Ovary (tissue), 9 donors: Measurements from ENCODE around the gene DHX9. TPM values are rescaled to one million over a fixed set of nuclear protein-coding genes. Genes with fewer than 3 reads are reported as not detected.

Experiments used
- DNase-seq, 5 donors: peaks; one replicate each; pipeline ENCODE4 v3.0.0-alpha.2; 2019 to 2020
- H3K27ac ChIP-seq, 2 donors: fragments of 200-600 bp; one replicate each; pipeline versions ENCODE4 v1.5.1 to v1.8.0; 2019 to 2022
- H3K27me3 ChIP-seq: fragments of 200-600 bp; one replicate; pipeline ENCODE4 v1.8.0; 2022
- H3K36me3 ChIP-seq: fragments of 200-600 bp; sonication (generic); one replicate; pipeline ENCODE4 v1.5.1; 2019
- H3K4me1 ChIP-seq: one replicate; pipeline ENCODE4 v1.8.1; 2013; ENCODE audit warnings: mild to moderate bottlenecking, moderate library complexity; ENCODE audit not compliant: insufficient read depth
- H3K4me3 ChIP-seq: fragments of 200-600 bp; sonication (generic); one replicate; pipeline ENCODE4 v1.5.1; 2017
- H3K9me3 ChIP-seq, 2 donors: fragments of 200-600 bp in 1 of 2; sonication (generic) in 1 of 2; one replicate each; pipeline versions ENCODE4 v1.5.1 to v1.8.1; 2013 to 2019; ENCODE audit warnings: mild to moderate bottlenecking in 1 of 2, moderate library complexity in 1 of 2
- EP300 ChIP-seq: sonication (generic); formaldehyde crosslinking; IDR thresholded peaks from one replicate; pipeline ENCODE4 v1.6.1; 2017; ENCODE audit warnings: antibody characterized with exemption
- POLR2A ChIP-seq: fragments of 450-650 bp; IDR thresholded peaks from one replicate; pipeline ENCODE4 v1.6.1; 2017; ENCODE audit warnings: antibody characterized with exemption, mild to moderate bottlenecking, moderate library complexity
- WGBS, 3 donors: extraction: QIAGEN DNeasy Blood & Tissue Kit in 1 of 3; methylation state at CpG; one replicate each; pipeline versions ENCODE4 v1.1.5 to v1.1.7; 2013 to 2017; 5-methylcytosine and 5-hydroxymethylcytosine counted together
- intact Hi-C, 4 donors: fragments of 100-400 bp; cut with DNase I; formaldehyde crosslinking; loops; one replicate each; pipeline versions ENCODE4 v1.11.0 to v1.15.1; 2022 to 2023
- polyA plus RNA-seq, 2 donors: library from polyadenylated mRNA; stranded (reverse); fragments of 200-250 nt in 1 of 2; fragments of 350-450 nt in 1 of 2; fragmentation: Illumina TruSeq in 1 of 2; extraction: RNeasy Lipid Tissue Mini Kit (QIAGEN cat#74804) in 1 of 2; gene quantifications; one replicate each; pipeline ENCODE4 v1.2.3, GENCODE V29; 2013 to 2014
- total RNA-seq, 7 donors: library from RNA; depleted of rRNA in 2 of 7; stranded (reverse); fragments of >200 nt in 2 of 7; fragmentation: NEBNext Ultra II Directional in 3 of 7; extraction: Animal tissue kit (Norgen Biotek cat#: 25700) in 3 of 7; gene quantifications; one replicate each; pipeline versions ENCODE4 v1.1.0 to v1.2.4, GENCODE V29; 2016 to 2023
- TF ChIP-seq, protein P1 (sequence below), 3 donors: fragments of 450-650 bp in 2 of 3; fragments of 200-600 bp in 1 of 3; IDR thresholded peaks; one replicate each; pipeline versions ENCODE4 v1.5.1 to v1.8.0; 2016 to 2022; ENCODE audit warnings: antibody characterized with exemption in 3 of 3, mild to moderate bottlenecking in 1 of 3
- donor health status: DM: no; HTN: no; CAD: no; lungs with moderate emphysema.
- donor health status: DM: no; HTN: no; CAD: no.
- donor health status: Bipolar disorder and iron deficiency.
- donor health status: DM: yes; HTN: yes; CAD: no.
- donor health status: DM: no; HTN: no; CAD: no.
- donor health status: DM: yes; HTN: yes; CAD: no.

Gene DHX9
- total and polyA plus RNA-seq, 9 donors = 70.6 to 168 (median 135) TPM

DNA sequence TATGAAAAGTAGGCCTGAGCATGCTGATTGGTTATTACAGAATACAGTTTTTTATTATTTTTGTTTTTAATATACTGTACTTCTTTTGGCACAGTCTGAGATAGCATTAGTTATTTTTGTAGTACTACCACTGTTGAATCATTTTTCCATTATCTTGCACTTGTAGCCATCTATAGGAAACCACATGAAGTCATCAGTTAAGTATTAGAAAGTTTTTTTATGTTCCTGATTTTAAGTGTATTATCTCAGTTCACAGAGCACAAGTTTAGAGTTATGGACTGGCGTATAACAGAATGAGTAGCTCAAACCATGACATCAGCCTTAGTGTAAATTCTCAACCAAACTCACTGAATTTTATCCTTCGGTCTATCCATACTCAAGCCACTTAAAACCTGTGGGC, 22.8 kb downstream of the DHX9 start:
- H3K4me1 ChIP-seq = no peaks in the 10 kb centered on the region
- no peak overlapping the region for H3K27ac ChIP-seq
- no peaks in the 10 kb centered on the region for H3K27me3 ChIP-seq
- H3K36me3 ChIP-seq = peaks cover 2% of the 10 kb centered on the region
- TF ChIP-seq POLR2A = no peak
- intact Hi-C loops = no loop called here
- no peak for DNase-seq
- WGBS, 3 donors = 86 to 95% (median 95%) methylated on average over 2 of the region's 2 CpGs
- no peak overlapping the region for H3K4me3 ChIP-seq
- no peaks in the 10 kb centered on the region for H3K9me3 ChIP-seq

DNA sequence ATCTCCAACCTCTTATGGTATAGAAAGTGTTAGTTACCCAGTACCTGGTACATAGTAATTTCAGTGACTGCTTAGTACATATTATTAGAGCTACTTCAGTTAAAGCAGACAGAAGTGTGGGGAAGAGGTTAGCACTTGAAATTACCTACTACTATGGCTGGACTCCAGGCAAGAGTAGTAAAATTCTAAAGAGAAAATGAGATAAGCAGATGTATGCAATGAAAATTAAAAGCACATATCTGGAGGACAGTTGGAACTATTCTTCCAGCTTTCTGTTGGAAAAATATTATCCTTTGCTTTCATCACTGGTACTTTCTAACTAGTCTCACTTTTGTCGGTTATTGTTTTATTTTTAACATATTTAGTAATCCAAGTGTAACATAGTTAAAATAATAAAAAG, 23.7 kb downstream of the DHX9 start:
- Histone ChIP-seq H3K36me3 (peaks cover 2% of the 10 kb centered on the region), H3K4me3 (no peak overlapping the region), H3K4me1 (no peaks in the 10 kb centered on the region), H3K27me3 (no peaks in the 10 kb centered on the region), H3K27ac (no peak overlapping the region), H3K9me3 (no peaks in the 10 kb centered on the region)
- TF ChIP-seq, protein P1, sequence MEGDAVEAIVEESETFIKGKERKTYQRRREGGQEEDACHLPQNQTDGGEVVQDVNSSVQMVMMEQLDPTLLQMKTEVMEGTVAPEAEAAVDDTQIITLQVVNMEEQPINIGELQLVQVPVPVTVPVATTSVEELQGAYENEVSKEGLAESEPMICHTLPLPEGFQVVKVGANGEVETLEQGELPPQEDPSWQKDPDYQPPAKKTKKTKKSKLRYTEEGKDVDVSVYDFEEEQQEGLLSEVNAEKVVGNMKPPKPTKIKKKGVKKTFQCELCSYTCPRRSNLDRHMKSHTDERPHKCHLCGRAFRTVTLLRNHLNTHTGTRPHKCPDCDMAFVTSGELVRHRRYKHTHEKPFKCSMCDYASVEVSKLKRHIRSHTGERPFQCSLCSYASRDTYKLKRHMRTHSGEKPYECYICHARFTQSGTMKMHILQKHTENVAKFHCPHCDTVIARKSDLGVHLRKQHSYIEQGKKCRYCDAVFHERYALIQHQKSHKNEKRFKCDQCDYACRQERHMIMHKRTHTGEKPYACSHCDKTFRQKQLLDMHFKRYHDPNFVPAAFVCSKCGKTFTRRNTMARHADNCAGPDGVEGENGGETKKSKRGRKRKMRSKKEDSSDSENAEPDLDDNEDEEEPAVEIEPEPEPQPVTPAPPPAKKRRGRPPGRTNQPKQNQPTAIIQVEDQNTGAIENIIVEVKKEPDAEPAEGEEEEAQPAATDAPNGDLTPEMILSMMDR (IDR thresholded peaks at IDR 0.05) = no peak
- no peak for TF ChIP-seq EP300
- TF ChIP-seq POLR2A = no peak
- DNase-seq = no peak
- intact Hi-C loops = no loop called here
- WGBS, 3 donors = 71 to 86% (median 75%) methylated on average over 1 of the region's 1 CpG

DNA sequence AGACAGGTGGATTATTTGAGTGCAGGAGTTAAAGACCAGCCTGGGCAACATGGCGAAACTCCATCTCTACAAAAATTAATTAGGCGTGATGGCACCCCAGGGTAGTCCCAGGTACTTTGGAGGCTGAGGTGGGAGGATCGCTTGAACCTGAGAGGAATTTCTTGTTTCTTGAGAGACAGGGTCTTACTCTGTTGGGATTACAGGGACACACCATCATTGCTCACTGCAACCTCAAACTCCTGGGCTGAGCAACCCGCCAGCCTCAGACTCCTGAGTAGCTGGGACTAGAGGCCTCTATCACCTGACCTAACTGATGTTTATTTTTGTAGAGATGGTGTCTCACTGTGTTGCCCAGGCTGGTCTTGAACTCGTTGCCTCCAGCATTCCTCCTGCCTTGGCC, 24.8 kb downstream of the DHX9 start:
- Histone ChIP-seq H3K27me3 (no peaks in the 10 kb centered on the region), H3K4me3 (no peak overlapping the region), H3K9me3 (no peaks in the 10 kb centered on the region), H3K27ac (no peak overlapping the region), H3K36me3 (peaks cover 2% of the 10 kb centered on the region), H3K4me1 (no peaks in the 10 kb centered on the region)
- 92 to 96% (median 94%) methylated on average over 5 of the region's 5 CpGs for WGBS, 3 donors
- DNase-seq = no peak
- intact Hi-C loops = no loop called here
- TF ChIP-seq POLR2A = no peak
- TF ChIP-seq EP300 = no peak
- TF ChIP-seq, protein P1 (IDR thresholded peaks at IDR 0.05) = no peak

DNA sequence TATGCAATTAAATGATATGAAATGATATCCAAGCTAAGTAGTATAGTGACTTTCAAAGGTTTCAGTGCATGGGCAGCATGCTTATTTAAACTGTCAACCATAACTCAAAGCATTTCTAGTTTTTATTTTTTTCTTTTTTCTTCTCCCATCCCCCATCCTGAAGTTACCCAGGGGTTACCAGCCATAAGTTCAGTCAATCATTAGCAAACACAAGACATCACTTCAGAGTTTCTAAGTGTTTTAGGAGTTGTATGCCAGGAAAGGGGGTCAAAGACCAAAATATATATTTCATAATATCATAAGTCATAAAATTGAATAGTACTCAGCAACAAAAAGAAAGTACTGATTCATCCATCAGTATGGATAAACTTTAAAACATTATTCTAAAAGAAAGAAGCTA, 28.7 kb downstream of the DHX9 start:
- Histone ChIP-seq H3K27me3 (no peaks in the 10 kb centered on the region), H3K9me3 (no peaks in the 10 kb centered on the region), H3K4me3 (no peak overlapping the region), H3K4me1 (no peaks in the 10 kb centered on the region), H3K36me3 (no peaks in the 10 kb centered on the region), H3K27ac (no peak overlapping the region)
- TF ChIP-seq EP300 (no peak), POLR2A (no peak)
- TF ChIP-seq, protein P1 (IDR thresholded peaks at IDR 0.05) = no peak
- DNase-seq = no peak
- intact Hi-C loops = no loop called here

DNA sequence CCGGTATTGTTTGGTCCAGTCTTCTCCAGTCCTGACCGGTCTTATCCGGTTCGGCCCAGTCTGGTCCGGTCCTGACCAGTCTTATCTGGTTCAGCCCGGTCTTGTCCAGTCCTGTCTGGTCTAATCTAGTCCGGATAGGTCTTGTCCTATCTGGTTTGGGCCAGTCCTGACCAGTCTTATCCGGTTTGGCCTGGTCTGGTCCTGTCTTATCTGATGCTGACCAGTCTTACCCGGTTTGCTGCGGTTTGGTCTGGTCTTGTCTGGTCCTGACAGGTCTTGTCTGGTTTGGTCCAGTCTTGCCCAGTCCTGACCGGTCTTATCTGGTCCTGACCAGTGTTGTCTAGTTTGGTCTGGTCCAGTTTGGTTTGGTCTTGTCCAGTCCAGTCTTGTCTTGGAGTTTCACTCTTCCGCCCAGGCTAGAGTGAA, 30.1 kb downstream of the DHX9 start:
- Histone ChIP-seq H3K27ac (no peak overlapping the region), H3K36me3 (no peaks in the 10 kb centered on the region), H3K4me1 (no peaks in the 10 kb centered on the region), H3K4me3 (no peak overlapping the region), H3K9me3 (no peaks in the 10 kb centered on the region), H3K27me3 (no peaks in the 10 kb centered on the region)
- DNase-seq = no peak
- TF ChIP-seq, protein P1 (IDR thresholded peaks at IDR 0.05) = no peak
- TF ChIP-seq POLR2A (no peak), EP300 (no peak)
- whole genome bisulfite sequencing, 3 donors = 94 to 97% (median 95%) methylated on average over 12 of the region's 12 CpGs
- intact Hi-C loops = no loop called here
